Breast epithelium (tissue), 3 donors: ENCODE measurements around the gene PPP1R1A.

Experiments
- POLR2A ChIP-seq: fragments of 450-650 bp; IDR thresholded peaks from one replicate; pipeline ENCODE4 v1.6.1; 2016; ENCODE audit warnings: antibody characterized with exemption, mild to moderate bottlenecking, moderate library complexity
- POLR2AphosphoS5 ChIP-seq, 3 donors: sonication (generic); formaldehyde crosslinking; IDR thresholded peaks; one replicate each; pipeline ENCODE4 v1.6.1; 2017; ENCODE audit warnings: antibody characterized with exemption in 3 of 3
- TF ChIP-seq, protein P1 (sequence below), 3 donors: fragments of 450-650 bp; IDR thresholded peaks; one replicate each; pipeline ENCODE4 v1.5.1; 2016 to 2017; ENCODE audit warnings: antibody characterized with exemption in 3 of 3, mild to moderate bottlenecking in 3 of 3, moderate library complexity in 3 of 3

DNA sequence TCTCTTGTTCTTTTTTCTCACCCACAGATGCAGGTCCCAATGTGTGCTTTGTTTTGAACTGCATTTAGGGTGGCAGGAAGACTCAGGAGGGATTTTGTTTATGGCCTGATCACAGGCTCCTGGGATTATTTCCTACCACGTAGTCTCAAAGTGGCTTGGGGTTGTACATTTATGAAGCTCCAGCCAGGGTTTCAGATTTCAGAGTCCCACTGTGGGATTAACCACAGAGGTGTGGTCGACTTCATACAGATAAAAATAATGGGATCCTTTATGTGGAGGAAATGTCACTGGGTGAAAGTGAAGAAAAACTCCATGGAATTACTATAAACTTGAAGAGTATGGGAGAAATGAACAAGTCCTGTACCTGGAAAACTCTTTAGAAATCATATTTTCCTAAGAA, 14.2 kb upstream of the PPP1R1A start:
- TF ChIP-seq POLR2AphosphoS5 (IDR thresholded peaks at IDR 0.05) (no peak), POLR2A (no peak)
- TF ChIP-seq, protein P1, sequence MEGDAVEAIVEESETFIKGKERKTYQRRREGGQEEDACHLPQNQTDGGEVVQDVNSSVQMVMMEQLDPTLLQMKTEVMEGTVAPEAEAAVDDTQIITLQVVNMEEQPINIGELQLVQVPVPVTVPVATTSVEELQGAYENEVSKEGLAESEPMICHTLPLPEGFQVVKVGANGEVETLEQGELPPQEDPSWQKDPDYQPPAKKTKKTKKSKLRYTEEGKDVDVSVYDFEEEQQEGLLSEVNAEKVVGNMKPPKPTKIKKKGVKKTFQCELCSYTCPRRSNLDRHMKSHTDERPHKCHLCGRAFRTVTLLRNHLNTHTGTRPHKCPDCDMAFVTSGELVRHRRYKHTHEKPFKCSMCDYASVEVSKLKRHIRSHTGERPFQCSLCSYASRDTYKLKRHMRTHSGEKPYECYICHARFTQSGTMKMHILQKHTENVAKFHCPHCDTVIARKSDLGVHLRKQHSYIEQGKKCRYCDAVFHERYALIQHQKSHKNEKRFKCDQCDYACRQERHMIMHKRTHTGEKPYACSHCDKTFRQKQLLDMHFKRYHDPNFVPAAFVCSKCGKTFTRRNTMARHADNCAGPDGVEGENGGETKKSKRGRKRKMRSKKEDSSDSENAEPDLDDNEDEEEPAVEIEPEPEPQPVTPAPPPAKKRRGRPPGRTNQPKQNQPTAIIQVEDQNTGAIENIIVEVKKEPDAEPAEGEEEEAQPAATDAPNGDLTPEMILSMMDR (IDR thresholded peaks at IDR 0.05) = no peak
